GM21360 (cell line): ENCODE data around the gene PAPSS1.
A peak's percentile ranks its signal among the peaks of the same experiment; 100 is the strongest.

Source experiments
- ATAC-seq: cut with Tn5 transposase; IDR thresholded peaks from one replicate; pipeline ENCODE4 v1.9.1; 2021; ENCODE audit warnings: mild to moderate bottlenecking, moderate library complexity; ENCODE audit not compliant: unreplicated experiment

The PAPSS1 gene

GRCh38 chr4:107631560-107631959 lies 88.5 kb downstream of the PAPSS1 start:
- ATAC-seq, result no peak

GRCh38 chr4:107630185-107630705 lies 89.8 kb downstream of the PAPSS1 start:
- ATAC-seq, result no peak

GRCh38 chr4:107629318-107629717 lies 90.7 kb downstream of the PAPSS1 start:
- no peak for ATAC-seq

GRCh38 chr4:107625391-107625902 lies 94.6 kb downstream of the PAPSS1 start:
- no peak for ATAC-seq

- no peak for ATAC-seq
These were observed 96.0 kb downstream of the PAPSS1 start for GRCh38 chr4:107624024-107624423.

GRCh38 chr4:107622006-107622405 lies 98.0 kb downstream of the PAPSS1 start:
- no peak for ATAC-seq

GRCh38 chr4:107619731-107620130 lies 100.3 kb downstream of the PAPSS1 start:
- no peak for ATAC-seq

GRCh38 chr4:107619066-107619465 lies 101.0 kb downstream of the PAPSS1 start:
- ATAC-seq, result no peak

GRCh38 chr4:107618656-107619055 lies 101.4 kb downstream of the PAPSS1 start:
- ATAC-seq, result no peak

- no peak for ATAC-seq
These were observed 103.1 kb downstream of the PAPSS1 start for GRCh38 chr4:107616838-107617389.

GRCh38 chr4:107615809-107616208 lies 104.2 kb downstream of the PAPSS1 start:
- ATAC-seq, result no peak

GRCh38 chr4:107603430-107603829 lies 116.6 kb downstream of the PAPSS1 start:
- ATAC-seq, result no peak

- no peak for ATAC-seq
These were observed 119.1 kb downstream of the PAPSS1 start for GRCh38 chr4:107600983-107601382.

GRCh38 chr4:107600436-107600835 lies 119.6 kb downstream of the PAPSS1 start:
- ATAC-seq, result no peak

GRCh38 chr4:107599841-107600240 lies 120.2 kb downstream of the PAPSS1 start:
- no peak for ATAC-seq

GRCh38 chr4:107593230-107593629 lies 126.8 kb downstream of the PAPSS1 start:
- no peak for ATAC-seq

- ATAC-seq, result peak; percentile 97
These were observed 127.5 kb downstream of the PAPSS1 start for GRCh38 chr4:107592519-107592918.

- ATAC-seq, result no peak
These were observed 130.8 kb downstream of the PAPSS1 start for GRCh38 chr4:107589269-107589668.

- ATAC-seq, result no peak
These were observed 133.7 kb downstream of the PAPSS1 start for GRCh38 chr4:107586371-107586770.

GRCh38 chr4:107579099-107579498 lies 140.9 kb downstream of the PAPSS1 start:
- ATAC-seq, result no peak

- no peak for ATAC-seq
These were observed 141.7 kb downstream of the PAPSS1 start for GRCh38 chr4:107578321-107578720.

GRCh38 chr4:107577743-107578142 lies 142.3 kb downstream of the PAPSS1 start:
- no peak for ATAC-seq

- ATAC-seq, result no peak
These were observed 144.8 kb downstream of the PAPSS1 start for GRCh38 chr4:107575243-107575642.
